HepG2 (cell line): Measurements from ENCODE around the gene ITGA6. TPM values are rescaled to one million over a fixed set of nuclear protein-coding genes. Genes with fewer than 3 reads are reported as not detected.
"Not testable (repeated sequence)": the region's sequence is repeated elsewhere in the genome, so short reads cannot be mapped to it uniquely, and the experiment has no call there.

Experiments used
- ATAC-seq: fragments of 200-7000 bp; cut with Tn5 transposase; 3 replicates; pipeline ENCODE4 v1.9.1; 2020; ENCODE audit warnings: mild to moderate bottlenecking, moderate library complexity
- BruUV-seq: library from RNA; stranded (reverse); fragments of 400-500 nt; replicated peaks from 2 replicates; lab custom pipeline; 2021; lab: Mats Ljungman, UMichigan
- CTCF ChIA-PET: fragments of 300-600 bp; formaldehyde crosslinking; extraction: SDS; loops from one replicate; lab custom pipeline; 2021; ENCODE audit warnings: low total read pairs, inconsistent platforms, low intra/inter-chr PET ratio; lab: Yijun Ruan, JAX
- POLR2A ChIA-PET: fragments of 350-600 bp; sonication (Branson Sonifier 250); formaldehyde crosslinking; loops from one replicate; lab custom pipeline; 2020; ENCODE audit warnings: antibody characterized with exemption, inconsistent platforms; lab: Yijun Ruan, JAX
- DNase-seq: peaks from one replicate; pipeline ENCODE4 v3.0.0-alpha.2; 2015; ENCODE audit warnings: low spot score
- FAIRE-seq: peaks from 3 replicates; lab custom pipeline; 2011; peaks lifted over from hg19 to GRCh38; lab: Jason Lieb, UNC
- H2AFZ ChIP-seq: one replicate; pipeline ENCODE4 v1.6.1; 2011; ENCODE audit warnings: low read length, inconsistent platforms
- H3K27ac ChIP-seq: fragments of 300-600 bp; 3 replicates; pipeline ENCODE4 v1.8.0; 2011; ENCODE audit warnings: mixed run types, mild to moderate bottlenecking, mixed read lengths, low read length, inconsistent platforms; ENCODE audit not compliant: insufficient read depth; ENCODE audit errors: extremely low read length
- H3K27me3 ChIP-seq, 2 experiments: fragments of 200-600 bp in 1 of 2; 2 replicates in 1 of 2; 3 replicates in 1 of 2; pipeline versions ENCODE4 v1.6.0 to v1.8.0; 2011; ENCODE audit warnings: low read length in 2 of 2, mild to moderate bottlenecking in 2 of 2, moderate library complexity in 2 of 2, inconsistent platforms in 1 of 2; ENCODE audit not compliant: insufficient read depth in 2 of 2, control insufficient read depth in 1 of 2
- H3K36me3 ChIP-seq, 2 experiments: fragments of 200-600 bp in 1 of 2; replicated peaks in 1 of 2; 2 replicates in 1 of 2; 3 replicates in 1 of 2; pipeline versions ENCODE4 v1.5.1 to v1.8.0; 2011; ENCODE audit warnings: low read length in 2 of 2, inconsistent platforms in 1 of 2; ENCODE audit not compliant: insufficient read depth in 2 of 2, control insufficient read depth in 1 of 2
- H3K4me1 ChIP-seq: 2 replicates; pipeline ENCODE4 v1.5.1; 2012; ENCODE audit warnings: low read length, inconsistent platforms; ENCODE audit not compliant: insufficient read depth
- H3K4me2 ChIP-seq: 2 replicates; pipeline ENCODE4 v1.6.0; 2011; ENCODE audit warnings: low read depth, low read length, inconsistent platforms
- H3K4me3 ChIP-seq, 3 experiments: fragments of 200-600 bp in 1 of 3; sonication (generic), shearing (Covaris generic) in 1 of 3; replicated peaks in 1 of 3; 2 replicates each; pipeline ENCODE4 v1.5.1; 2011 to 2016; ENCODE audit warnings: low read length in 3 of 3, inconsistent platforms in 2 of 3, low read depth in 2 of 3, mild to moderate bottlenecking in 2 of 3, control low read depth in 1 of 3, mixed read lengths in 1 of 3; ENCODE audit not compliant: insufficient read depth in 1 of 3
- H3K79me2 ChIP-seq: one replicate; pipeline ENCODE4 v1.6.1; 2011; ENCODE audit warnings: low read length, inconsistent platforms; ENCODE audit not compliant: insufficient read depth
- H3K9ac ChIP-seq: 2 replicates; pipeline ENCODE4 v1.6.0; 2011; ENCODE audit warnings: mild to moderate bottlenecking, low read depth, low read length, inconsistent platforms; ENCODE audit not compliant: insufficient read depth
- H3K9me3 ChIP-seq: 2 replicates; pipeline ENCODE4 v1.5.1; 2012; ENCODE audit warnings: mild to moderate bottlenecking, low read length
- H4K20me1 ChIP-seq: 2 replicates; pipeline ENCODE4 v1.6.0; 2011; ENCODE audit warnings: inconsistent platforms, mild to moderate bottlenecking, low read length, moderate library complexity; ENCODE audit not compliant: insufficient read depth
- ARNTL ChIP-seq: sonication (generic); formaldehyde crosslinking; IDR thresholded peaks from 2 replicates; pipeline ENCODE4 v1.4.0; 2020; ENCODE audit warnings: mild to moderate bottlenecking, missing genetic modification reagents
- CEBPB ChIP-seq: IDR thresholded peaks from 2 replicates; pipeline ENCODE4 v1.6.1; 2011; ENCODE audit warnings: low read depth, low read length, improper control_type of control experiment, borderline replicate concordance
- FOXO1 ChIP-seq: sonication (generic); formaldehyde crosslinking; IDR thresholded peaks from 2 replicates; pipeline ENCODE4 v1.4.0; 2020; ENCODE audit warnings: missing genetic modification reagents
- MED1 ChIP-seq: sonication (generic); formaldehyde crosslinking; IDR thresholded peaks from 2 replicates; pipeline ENCODE4 v1.4.0; 2020; ENCODE audit warnings: missing genetic modification reagents
- RBM39 ChIP-seq: fragments of 200-400 bp; formaldehyde crosslinking; IDR thresholded peaks from one replicate; pipeline ENCODE4 v1.6.1; 2018; ENCODE audit warnings: antibody characterized with exemption, mild to moderate bottlenecking, low read depth, low read length; ENCODE audit not compliant: poor library complexity, severe bottlenecking
- REXO4 ChIP-seq: sonication (generic); formaldehyde crosslinking; IDR thresholded peaks from 2 replicates; pipeline ENCODE4 v1.8.0; 2022; ENCODE audit warnings: missing genetic modification reagents, mild to moderate bottlenecking, borderline replicate concordance
- SMAD3 ChIP-seq: sonication (generic); formaldehyde crosslinking; IDR thresholded peaks from 2 replicates; pipeline ENCODE4 v1.4.0; 2020; ENCODE audit warnings: missing genetic modification reagents
- TBL1XR1 ChIP-seq: fragments of 150-350 bp; IDR thresholded peaks from 2 replicates; pipeline ENCODE4 v1.6.1; 2014; ENCODE audit warnings: borderline replicate concordance, low read length; ENCODE audit not compliant: partially characterized antibody
- ZNF589 ChIP-seq: sonication (generic); formaldehyde crosslinking; conservative IDR thresholded peaks from 2 replicates; pipeline ENCODE4 v1.8.0; 2022; ENCODE audit warnings: mild to moderate bottlenecking, moderate library complexity, missing genetic modification reagents
- WGBS: methylation state at CpG from one replicate; pipeline ENCODE4 v1.1.6; 2017; ENCODE audit warnings: low lambda C conversion rate; 5-methylcytosine and 5-hydroxymethylcytosine counted together
- in situ Hi-C: cut with HindIII; loops from 2 replicates; pipeline ENCODE4 v1.10.0; 2017; ENCODE audit warnings: low pct_unique_long_range_greater_than_20kb; ENCODE audit not compliant: extremely low pct_ligation_motif_present
- intact Hi-C: fragments of 100-400 bp; cut with micrococcal nuclease; formaldehyde crosslinking; loops from one replicate; pipeline ENCODE4 v1.10.0; 2022; ENCODE audit not compliant: unreplicated experiment
- polyA plus RNA-seq, 8 experiments: library from polyadenylated mRNA; depleted of rRNA in 3 of 8; stranded (reverse) in 7 of 8; unstranded in 1 of 8; fragments of >200 nt; fragmentation: Illumina TruSeq in 4 of 8; extraction: Trizol in 4 of 8; gene quantifications; 2 replicates each; pipeline versions ENCODE4 v1.2.1 to v1.2.3, GENCODE V29; 2011 to 2016; ENCODE audit warnings: low read depth in 4 of 8, missing spikeins in 1 of 8, mixed read lengths in 1 of 8; ENCODE audit not compliant: insufficient read depth in 1 of 8
- total RNA-seq, 5 experiments: library from RNA; depleted of rRNA; stranded (reverse); fragments of >200 nt; fragmentation: Illumina TruSeq; extraction: Trizol; gene quantifications; 2 replicates each; pipeline ENCODE4 v1.2.3, GENCODE V29; 2016; ENCODE audit warnings: low read depth in 1 of 5
- TF ChIP-seq, protein P1 (sequence below): IDR thresholded peaks from 2 replicates; pipeline ENCODE4 v1.6.1; 2016; ENCODE audit warnings: missing compliant biosample characterization, missing genetic modification reagents, borderline replicate concordance
- TF ChIP-seq, protein P2 (sequence below): sonication (generic); formaldehyde crosslinking; IDR thresholded peaks from 2 replicates; pipeline ENCODE4 v1.9.0; 2022; ENCODE audit warnings: missing genetic modification reagents, mild to moderate bottlenecking, borderline replicate concordance

ITGA6 gene
- total and polyA plus RNA-seq, 2 of the 13 experiments (the other 11 are each of a cell fraction or from before 2014, with no cell fraction given) = 24.0 to 92.5 TPM

DNA sequence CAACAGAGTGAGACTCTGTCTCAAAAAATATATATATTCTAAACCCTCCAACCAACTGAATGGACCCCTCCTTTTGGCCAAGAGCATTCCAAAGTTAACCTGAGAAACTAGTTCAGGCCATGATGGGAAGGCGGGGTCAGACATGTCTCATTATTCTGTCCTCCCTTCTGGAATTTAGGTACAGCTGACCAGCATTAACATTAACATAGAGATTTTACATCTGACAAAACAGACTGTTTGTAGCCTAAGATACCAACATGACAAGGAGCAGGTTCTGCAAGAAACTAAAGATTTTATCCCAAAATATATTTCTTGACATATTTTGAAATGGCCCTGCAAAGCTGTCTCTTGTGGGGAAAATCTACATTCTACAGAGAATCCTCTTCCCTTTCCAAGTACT lies 121.7 kb downstream of the ITGA6 start:
- Histone ChIP-seq H4K20me1 (no peaks in the 10 kb centered on the region), H3K36me3 (no peaks in the 10 kb centered on the region), H3K4me1 (peaks cover 7% of the 10 kb centered on the region; the same call in 1 of the 2 replicates), H3K9ac (no peak overlapping the region), H2AFZ (no peak overlapping the region), H3K4me3 (no peak overlapping the region), H3K9me3 (no peaks in the 10 kb centered on the region)
- POLR2A ChIA-PET = no interaction called here
- DNase-seq (no peak), ATAC-seq (no peak)
- BruUV-seq = no TSS peak
- in situ Hi-C loops (no loop called here), intact Hi-C loops (no loop called here)
- CTCF ChIA-PET = no interaction called here
- 100% methylated on average over 1 of the region's 1 CpG for WGBS
- TF ChIP-seq ZNF589 (CRISPR knock-in tag) = no peak
- no peak for TF ChIP-seq FOXO1 (CRISPR knock-in tag)
- TF ChIP-seq, protein P1, sequence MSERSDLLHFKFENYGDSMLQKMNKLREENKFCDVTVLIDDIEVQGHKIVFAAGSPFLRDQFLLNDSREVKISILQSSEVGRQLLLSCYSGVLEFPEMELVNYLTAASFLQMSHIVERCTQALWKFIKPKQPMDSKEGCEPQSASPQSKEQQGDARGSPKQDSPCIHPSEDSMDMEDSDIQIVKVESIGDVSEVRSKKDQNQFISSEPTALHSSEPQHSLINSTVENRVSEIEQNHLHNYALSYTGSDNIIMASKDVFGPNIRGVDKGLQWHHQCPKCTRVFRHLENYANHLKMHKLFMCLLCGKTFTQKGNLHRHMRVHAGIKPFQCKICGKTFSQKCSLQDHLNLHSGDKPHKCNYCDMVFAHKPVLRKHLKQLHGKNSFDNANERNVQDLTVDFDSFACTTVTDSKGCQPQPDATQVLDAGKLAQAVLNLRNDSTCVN (CRISPR knock-in tag) = no peak
- TF ChIP-seq, protein P2, sequence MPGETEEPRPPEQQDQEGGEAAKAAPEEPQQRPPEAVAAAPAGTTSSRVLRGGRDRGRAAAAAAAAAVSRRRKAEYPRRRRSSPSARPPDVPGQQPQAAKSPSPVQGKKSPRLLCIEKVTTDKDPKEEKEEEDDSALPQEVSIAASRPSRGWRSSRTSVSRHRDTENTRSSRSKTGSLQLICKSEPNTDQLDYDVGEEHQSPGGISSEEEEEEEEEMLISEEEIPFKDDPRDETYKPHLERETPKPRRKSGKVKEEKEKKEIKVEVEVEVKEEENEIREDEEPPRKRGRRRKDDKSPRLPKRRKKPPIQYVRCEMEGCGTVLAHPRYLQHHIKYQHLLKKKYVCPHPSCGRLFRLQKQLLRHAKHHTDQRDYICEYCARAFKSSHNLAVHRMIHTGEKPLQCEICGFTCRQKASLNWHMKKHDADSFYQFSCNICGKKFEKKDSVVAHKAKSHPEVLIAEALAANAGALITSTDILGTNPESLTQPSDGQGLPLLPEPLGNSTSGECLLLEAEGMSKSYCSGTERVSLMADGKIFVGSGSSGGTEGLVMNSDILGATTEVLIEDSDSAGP (CRISPR knock-in tag) = no peak
- TF ChIP-seq TBL1XR1 = no peak
- TF ChIP-seq RBM39 = no peak
- no peak for TF ChIP-seq ARNTL
- no peak for TF ChIP-seq REXO4 (CRISPR knock-in tag)
- no peak for TF ChIP-seq CEBPB
- no peak for TF ChIP-seq SMAD3 (CRISPR knock-in tag)
- TF ChIP-seq MED1 (CRISPR knock-in tag) = no peak
- TF ChIP-seq, all 625 proteins: peak for 0
- no peak overlapping the region for H3K27ac ChIP-seq
- no peak for FAIRE-seq
- no peaks in the 10 kb centered on the region for H3K79me2 ChIP-seq
- no peak overlapping the region for H3K4me2 ChIP-seq
- H3K27me3 ChIP-seq = no peaks in the 10 kb centered on the region

DNA sequence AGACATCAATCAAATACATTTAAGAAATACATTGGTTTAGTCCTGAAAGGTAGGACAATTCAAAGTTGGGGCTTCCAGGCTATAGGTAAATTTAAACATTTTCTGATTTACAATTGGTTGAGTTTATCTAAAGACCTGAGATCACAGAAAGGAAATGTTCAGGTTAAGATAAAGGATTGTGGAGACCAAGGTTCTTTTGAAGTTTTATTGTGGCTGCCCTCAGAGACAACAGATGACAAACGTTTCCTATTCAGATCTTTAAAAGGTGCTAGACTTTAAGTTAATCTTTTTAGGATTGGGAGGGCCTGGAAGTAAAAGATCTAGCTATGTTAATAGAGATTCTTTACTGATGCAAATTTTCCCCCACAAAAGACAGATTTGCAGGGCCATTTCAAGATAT lies 122.4 kb downstream of the ITGA6 start:
- WGBS = 24% methylated on average over 1 of the region's 1 CpG
- H3K4me1 ChIP-seq = peaks cover 13% of the 10 kb centered on the region
- DNase-seq, in situ Hi-C loops, H3K27ac ChIP-seq, ATAC-seq, H3K9me3 ChIP-seq, intact Hi-C loops, H3K27me3 ChIP-seq, H3K36me3 ChIP-seq, H3K79me2 ChIP-seq, FAIRE-seq, H4K20me1 ChIP-seq, H2AFZ ChIP-seq, H3K4me2 ChIP-seq, H3K9ac ChIP-seq, BruUV-seq, POLR2A ChIA-PET, CTCF ChIA-PET, H3K4me3 ChIP-seq: not testable (repeated sequence)
